ENCODE measurements around the gene CEP170B. TPM values are rescaled to one million over a fixed set of nuclear protein-coding genes. Genes with fewer than 3 reads are reported as not detected.
"Not testable (repeated sequence)": the region's sequence is repeated elsewhere in the genome, so short reads cannot be mapped to it uniquely, and the experiment has no call there.

Gene CEP170B
- total RNA-seq, 1 donor from 2014 or later = 55.4 TPM

DNA sequence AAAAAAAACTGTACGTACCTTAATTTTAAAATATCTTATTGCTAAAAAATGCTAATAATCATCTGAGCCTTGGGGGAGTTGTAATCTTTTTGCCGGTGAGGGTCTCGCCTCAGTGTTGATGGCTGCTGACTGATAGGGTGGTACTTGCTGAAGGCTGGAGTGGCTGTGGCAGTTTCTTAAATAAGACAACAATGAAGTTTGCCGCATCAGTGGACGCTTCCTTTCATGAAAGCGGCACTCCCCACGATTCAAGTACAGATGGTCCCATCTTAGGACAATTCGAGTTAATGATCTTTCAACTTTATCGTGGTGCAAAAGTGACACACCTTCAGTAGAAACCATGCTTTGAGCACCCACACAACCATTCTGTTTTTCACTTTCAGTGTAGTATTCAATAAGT lies 52.0 kb downstream of the CEP170B start:
- Mint-ChIP-seq H3K27ac (ENCODE audit: unreplicated experiment) (no peak overlapping the region), H3K4me3 (ENCODE audit: unreplicated experiment) (no peak overlapping the region), H3K9me3 (ENCODE audit: unreplicated experiment) (peaks cover 6% of the 10 kb centered on the region), H3K27me3 (ENCODE audit: low read depth, unreplicated experiment) (peaks cover 17% of the 10 kb centered on the region), H3K36me3 (ENCODE audit: low read depth, unreplicated experiment) (no peaks in the 10 kb centered on the region), H3K4me1 (ENCODE audit: low read depth, unreplicated experiment) (no peaks in the 10 kb centered on the region)
- H3K9ac ChIP-seq (ENCODE audit: low read length) = no peak overlapping the region
- H3K9me3 ChIP-seq (ENCODE audit: insufficient read depth, low read depth, low read length) = peaks cover 2% of the 10 kb centered on the region
- no peak overlapping the region for H3K27ac ChIP-seq (ENCODE audit: low read depth, low read length)
- peaks cover 25% of the 10 kb centered on the region for H3K27me3 ChIP-seq (ENCODE audit: insufficient read depth, low read length)
- no peak for FAIRE-seq
- no peak for DNase-seq (ENCODE audit: low read depth)
- no peaks in the 10 kb centered on the region for H3K79me2 ChIP-seq (ENCODE audit: insufficient read depth, low read length)
- no peaks in the 10 kb centered on the region for H3K4me1 ChIP-seq (ENCODE audit: insufficient read depth, low read length)
- no peak overlapping the region for H3K4me3 ChIP-seq (ENCODE audit: insufficient read depth, low read depth, low read length)
- no peaks in the 10 kb centered on the region for H4K20me1 ChIP-seq (ENCODE audit: insufficient read depth, low read length)
- TF ChIP-seq, protein P1, sequence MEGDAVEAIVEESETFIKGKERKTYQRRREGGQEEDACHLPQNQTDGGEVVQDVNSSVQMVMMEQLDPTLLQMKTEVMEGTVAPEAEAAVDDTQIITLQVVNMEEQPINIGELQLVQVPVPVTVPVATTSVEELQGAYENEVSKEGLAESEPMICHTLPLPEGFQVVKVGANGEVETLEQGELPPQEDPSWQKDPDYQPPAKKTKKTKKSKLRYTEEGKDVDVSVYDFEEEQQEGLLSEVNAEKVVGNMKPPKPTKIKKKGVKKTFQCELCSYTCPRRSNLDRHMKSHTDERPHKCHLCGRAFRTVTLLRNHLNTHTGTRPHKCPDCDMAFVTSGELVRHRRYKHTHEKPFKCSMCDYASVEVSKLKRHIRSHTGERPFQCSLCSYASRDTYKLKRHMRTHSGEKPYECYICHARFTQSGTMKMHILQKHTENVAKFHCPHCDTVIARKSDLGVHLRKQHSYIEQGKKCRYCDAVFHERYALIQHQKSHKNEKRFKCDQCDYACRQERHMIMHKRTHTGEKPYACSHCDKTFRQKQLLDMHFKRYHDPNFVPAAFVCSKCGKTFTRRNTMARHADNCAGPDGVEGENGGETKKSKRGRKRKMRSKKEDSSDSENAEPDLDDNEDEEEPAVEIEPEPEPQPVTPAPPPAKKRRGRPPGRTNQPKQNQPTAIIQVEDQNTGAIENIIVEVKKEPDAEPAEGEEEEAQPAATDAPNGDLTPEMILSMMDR (IDR thresholded peaks at IDR 0.05; ENCODE audit: insufficient read depth, low read depth, low read length) = no peak
- no peaks in the 10 kb centered on the region for H3K36me3 ChIP-seq (ENCODE audit: insufficient read depth, low read length)
- H3K4me2 ChIP-seq (ENCODE audit: low read length) = no peak overlapping the region
- H2AFZ ChIP-seq (ENCODE audit: low read depth, low read length) = no peak overlapping the region

DNA sequence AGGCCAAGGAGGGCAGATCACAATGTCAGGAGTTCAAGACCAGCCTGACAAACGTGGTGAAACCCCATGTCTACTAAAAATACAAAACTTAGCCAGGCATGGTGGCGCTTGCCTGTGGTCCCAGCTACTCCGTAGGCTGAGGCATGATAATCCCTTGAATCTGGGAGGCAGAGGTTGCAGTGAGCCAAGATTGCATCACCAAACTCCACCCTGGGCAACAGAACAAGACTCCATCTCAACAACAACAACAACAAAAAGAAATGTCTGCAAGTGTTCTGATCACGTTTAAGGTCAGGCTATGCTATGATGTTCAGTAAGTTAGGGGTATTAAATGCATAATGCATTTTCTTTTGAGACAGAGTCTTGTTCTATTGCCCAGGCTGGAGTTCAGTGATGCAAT lies 52.9 kb downstream of the CEP170B start:
- Histone ChIP-seq H4K20me1 (ENCODE audit: insufficient read depth, low read length) (no peaks in the 10 kb centered on the region), H3K27me3 (ENCODE audit: insufficient read depth, low read length) (peaks cover 25% of the 10 kb centered on the region), H3K9ac (ENCODE audit: low read length) (no peak overlapping the region), H3K36me3 (ENCODE audit: insufficient read depth, low read length) (no peaks in the 10 kb centered on the region), H3K4me2 (ENCODE audit: low read length) (no peak overlapping the region), H3K4me3 (ENCODE audit: insufficient read depth, low read depth, low read length) (no peak overlapping the region), H3K79me2 (ENCODE audit: insufficient read depth, low read length) (no peaks in the 10 kb centered on the region), H3K4me1 (ENCODE audit: insufficient read depth, low read length) (no peaks in the 10 kb centered on the region), H3K27ac (ENCODE audit: low read depth, low read length) (no peak overlapping the region), H3K9me3 (ENCODE audit: insufficient read depth, low read depth, low read length) (no peaks in the 10 kb centered on the region), H2AFZ (ENCODE audit: low read depth, low read length) (no peak overlapping the region)
- TF ChIP-seq, protein P1 (IDR thresholded peaks at IDR 0.05; ENCODE audit: insufficient read depth, low read depth, low read length) = no peak
- no peak for TF ChIP-seq EZH2 (IDR thresholded peaks at IDR 0.05; ENCODE audit: insufficient read depth, low read length)
- no peak overlapping the region for H3K27ac Mint-ChIP-seq (ENCODE audit: unreplicated experiment)
- H3K36me3 Mint-ChIP-seq (ENCODE audit: low read depth, unreplicated experiment) = no peaks in the 10 kb centered on the region
- no peak for FAIRE-seq
- peaks cover 17% of the 10 kb centered on the region for H3K27me3 Mint-ChIP-seq (ENCODE audit: low read depth, unreplicated experiment)
- no peak for DNase-seq (ENCODE audit: low read depth)
- H3K4me1 Mint-ChIP-seq (ENCODE audit: low read depth, unreplicated experiment) = no peaks in the 10 kb centered on the region
- peaks cover 5% of the 10 kb centered on the region for H3K9me3 Mint-ChIP-seq (ENCODE audit: unreplicated experiment)
- H3K4me3 Mint-ChIP-seq (ENCODE audit: unreplicated experiment) = no peak overlapping the region

DNA sequence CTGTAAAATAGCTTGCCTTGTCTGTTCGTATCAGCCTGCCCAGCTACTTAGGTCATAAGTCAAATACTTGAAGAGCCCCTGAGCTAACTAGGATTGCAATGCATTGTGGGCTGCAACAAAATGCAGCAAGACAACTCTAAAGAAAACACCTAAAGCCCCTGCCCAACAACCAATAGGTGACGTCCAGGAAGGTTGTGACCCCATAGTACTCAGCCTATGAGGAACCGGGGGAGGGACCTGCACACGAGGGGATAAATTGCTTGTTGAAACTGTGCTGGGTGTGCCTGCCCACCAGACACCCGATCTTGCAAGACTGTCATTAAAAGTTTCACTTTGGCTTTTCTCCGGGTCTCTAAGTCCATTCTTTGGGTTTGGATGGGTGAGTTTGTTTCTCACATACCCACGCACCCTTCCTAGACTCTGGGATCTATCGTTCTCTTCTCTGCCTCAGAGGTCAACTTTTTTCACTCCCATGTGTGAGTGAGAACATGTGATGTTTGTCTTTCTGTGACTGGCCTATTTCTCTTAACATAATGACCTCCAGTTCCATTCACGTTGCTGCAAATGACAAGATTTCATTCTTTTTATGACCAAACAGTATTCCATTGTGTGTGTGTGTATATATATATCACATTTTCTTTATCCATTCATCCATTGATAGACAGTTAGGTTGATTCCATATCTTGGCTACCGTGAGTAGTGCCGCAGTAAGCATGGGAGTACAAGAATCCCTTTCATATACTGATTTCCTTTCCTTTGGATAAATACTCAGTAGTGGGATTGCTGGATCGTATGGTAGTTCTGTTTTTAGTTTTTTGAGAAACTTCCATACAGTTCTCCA lies 54.3 kb downstream of the CEP170B start:
- DNase-seq (ENCODE audit: low read depth); FAIRE-seq; H3K9me3 Mint-ChIP-seq (ENCODE audit: unreplicated experiment): not testable (repeated sequence)

More for the DNA sequence above, 54.3 kb downstream of the CEP170B start:
- peaks cover 23% of the 10 kb centered on the region for H3K27me3 ChIP-seq (ENCODE audit: insufficient read depth, low read length)
- H3K4me1 Mint-ChIP-seq (ENCODE audit: low read depth, unreplicated experiment); H2AFZ ChIP-seq (ENCODE audit: low read depth, low read length); H3K79me2 ChIP-seq (ENCODE audit: insufficient read depth, low read length); H3K4me2 ChIP-seq (ENCODE audit: low read length); H3K9ac ChIP-seq (ENCODE audit: low read length); H4K20me1 ChIP-seq (ENCODE audit: insufficient read depth, low read length); H3K36me3 ChIP-seq (ENCODE audit: insufficient read depth, low read length); H3K27ac Mint-ChIP-seq (ENCODE audit: unreplicated experiment); H3K4me3 Mint-ChIP-seq (ENCODE audit: unreplicated experiment); H3K4me3 ChIP-seq (ENCODE audit: insufficient read depth, low read depth, low read length); H3K27ac ChIP-seq (ENCODE audit: low read depth, low read length); H3K4me1 ChIP-seq (ENCODE audit: insufficient read depth, low read length); H3K36me3 Mint-ChIP-seq (ENCODE audit: low read depth, unreplicated experiment); H3K9me3 ChIP-seq (ENCODE audit: insufficient read depth, low read depth, low read length): not testable (repeated sequence)
- peaks cover 13% of the 10 kb centered on the region for H3K27me3 Mint-ChIP-seq (ENCODE audit: low read depth, unreplicated experiment)

Data from astrocyte (in vitro differentiated cells and primary cell).